GM04504 (cell line): Measurements from ENCODE around the gene TMX3.

ENCODE experiments used
- DNase-seq: peaks from one replicate; pipeline ENCODE4 v3.0.0-alpha.2; 2012; ENCODE audit warnings: low read depth

Gene TMX3

GRCh38 chr18:68714712-68715496, at the start of gene TMX3:
Gene TMX3, minus strand, starts transcription at chr18:68715108. Its CDS starts 127 bp downstream, at chr18:68714981.
- DNase-seq = peak; percentile 78

DNA sequence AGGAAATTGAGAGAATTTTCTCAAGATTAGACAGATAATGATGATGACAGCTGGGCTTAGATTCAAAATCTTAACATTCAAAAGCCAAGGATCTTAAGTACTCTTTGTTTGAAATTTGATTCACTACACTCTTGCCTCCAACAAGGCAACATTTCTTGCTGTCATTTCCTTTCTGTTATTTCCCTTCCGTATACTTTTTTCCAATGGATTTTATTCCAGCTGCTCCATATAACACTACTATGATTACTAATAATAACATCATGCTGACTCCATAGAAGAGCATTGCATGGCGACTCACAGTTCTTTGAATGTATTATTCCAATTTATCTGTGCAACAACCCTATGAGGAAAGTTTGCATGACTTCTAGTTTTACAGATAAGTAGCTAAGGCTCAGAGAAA, 49.1 kb upstream of the TMX3 start:
- no peak for DNase-seq

DNA sequence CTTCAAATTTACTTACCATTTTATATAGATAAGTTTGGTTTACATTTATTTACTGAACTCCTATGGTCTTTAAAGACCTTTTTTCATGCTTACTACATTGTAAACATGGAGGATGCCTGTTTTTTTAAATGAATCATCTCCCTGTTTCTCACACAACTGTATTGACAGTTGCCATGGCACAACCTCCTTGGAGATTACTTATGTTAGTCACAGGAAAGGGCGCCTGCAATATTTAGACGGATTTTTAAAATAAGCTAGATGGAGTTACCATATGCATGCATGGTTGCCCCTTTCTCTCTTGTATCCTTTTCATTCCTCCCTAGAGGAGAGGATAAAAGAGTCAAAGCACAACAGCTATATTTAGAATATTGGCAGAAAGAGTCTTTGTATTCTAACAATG, 48.2 kb upstream of the TMX3 start:
- DNase-seq = no peak

DNA sequence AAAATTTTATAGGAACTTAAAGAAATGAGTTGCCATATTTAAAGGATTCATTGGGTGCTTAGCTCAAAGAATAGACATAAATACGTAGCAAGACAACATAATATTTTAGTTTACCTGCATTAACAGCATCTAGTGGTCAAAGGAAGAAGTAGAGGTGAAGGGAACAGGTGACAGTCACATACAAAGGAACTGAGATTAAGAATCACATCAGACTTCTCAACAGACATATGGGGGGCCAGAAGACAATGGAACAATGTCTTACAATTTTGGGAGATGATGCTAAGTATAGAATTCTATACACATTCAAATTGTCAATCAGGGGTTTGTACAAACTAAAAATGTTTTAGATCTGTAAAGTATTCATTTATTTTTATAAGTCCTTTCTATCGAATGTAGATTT, 44.4 kb upstream of the TMX3 start:
- no peak for DNase-seq

DNA sequence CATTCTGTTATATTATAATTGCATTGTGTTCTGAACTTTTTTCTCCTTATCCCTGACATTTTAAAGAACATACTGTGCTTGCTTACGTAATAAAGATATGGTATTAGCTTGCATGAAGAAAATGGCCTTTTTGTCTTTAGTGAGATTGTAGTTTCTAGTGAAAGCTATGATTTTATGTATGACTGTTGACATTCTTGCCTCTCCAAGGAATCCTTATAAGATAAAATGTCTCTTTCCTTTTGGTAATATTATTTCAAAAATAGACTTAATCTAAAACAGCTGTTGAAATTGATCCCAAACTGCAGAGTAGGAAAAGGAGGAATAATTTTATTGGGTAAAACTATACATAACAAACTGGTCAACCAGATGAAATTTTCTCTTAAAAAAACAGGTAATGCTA, 42.2 kb upstream of the TMX3 start:
- no peak for DNase-seq

DNA sequence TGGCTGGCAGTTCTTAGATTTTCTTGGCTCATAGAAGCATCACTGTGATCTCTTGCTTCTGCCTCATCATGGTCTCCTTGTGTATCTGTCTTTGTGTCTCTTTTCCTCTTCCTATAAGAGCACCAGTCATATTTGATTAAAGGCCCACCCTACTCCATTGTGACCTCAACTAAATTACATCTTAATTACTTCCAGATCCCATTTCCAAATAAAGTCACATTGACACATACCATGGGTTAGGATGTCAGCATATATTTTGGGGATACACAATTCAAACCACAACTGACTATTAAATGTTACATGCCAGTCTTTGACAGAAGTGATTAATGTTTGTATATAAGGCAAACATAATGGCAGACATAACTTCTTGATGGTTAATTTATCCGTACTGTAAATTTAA, 27.3 kb upstream of the TMX3 start:
- DNase-seq = peak; percentile 66

- no peak for DNase-seq
Measured at GRCh38 chr18:68740966-68741365, 26.1 kb upstream of the TMX3 start.

DNA sequence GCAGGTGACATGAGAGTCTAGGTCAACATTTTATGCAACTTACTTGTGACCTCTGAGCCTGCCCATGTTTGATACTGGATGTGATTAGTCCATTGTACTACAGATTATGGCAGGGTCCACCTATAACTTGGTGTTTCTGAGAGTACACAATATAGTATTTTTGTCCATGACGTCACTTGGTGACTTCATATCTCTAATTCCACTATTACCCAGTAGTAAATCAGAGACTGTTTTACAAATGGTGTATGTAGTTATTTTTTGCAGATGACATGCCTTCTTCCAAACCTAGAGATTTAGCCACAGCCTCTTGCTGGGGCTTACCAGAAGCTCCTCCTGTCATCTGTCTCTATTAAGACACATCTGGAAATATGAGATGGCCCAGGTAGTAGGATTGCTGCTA, 24.6 kb upstream of the TMX3 start:
- no peak for DNase-seq

GRCh38 chr18:68738564-68738963, 23.7 kb upstream of the TMX3 start:
- no peak for DNase-seq

DNA sequence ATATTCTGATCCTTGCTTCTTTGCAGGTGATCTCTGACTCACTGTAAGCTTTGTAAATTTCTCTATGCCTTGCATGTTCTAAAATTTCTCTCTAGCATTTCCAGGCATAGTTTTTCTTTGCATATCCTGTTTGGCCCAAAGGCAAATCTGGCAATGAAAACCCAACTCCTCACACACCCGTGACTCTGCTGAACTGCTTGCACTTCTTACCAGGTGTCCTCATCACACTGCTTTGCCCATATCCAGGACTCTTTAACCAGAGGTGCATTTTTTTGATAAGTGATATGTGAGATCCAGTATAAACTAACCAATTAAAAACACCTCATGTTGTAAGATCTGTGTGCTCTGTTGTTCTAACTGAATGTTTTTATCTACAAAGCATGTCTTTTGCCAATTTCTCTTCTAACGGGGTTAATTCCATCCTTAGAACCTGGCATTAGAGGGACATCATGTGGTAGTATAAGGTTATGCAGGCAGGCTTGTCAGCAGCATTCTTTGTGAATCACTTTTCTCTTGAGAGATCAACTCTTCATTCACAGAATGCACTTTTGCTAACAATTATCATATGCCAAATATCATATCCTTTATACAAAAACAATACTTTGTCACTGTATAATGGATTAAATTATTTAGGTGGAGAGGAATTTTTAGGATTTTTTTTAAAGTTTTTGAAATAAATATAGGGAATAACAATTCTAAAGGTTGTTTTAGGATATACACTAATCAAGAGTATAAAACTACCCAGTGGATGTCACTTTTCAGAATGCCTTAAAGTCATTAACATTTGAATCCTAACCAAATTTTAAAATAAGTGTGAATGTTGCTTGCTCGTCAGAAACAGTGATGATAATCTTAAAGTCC, 20.8 kb upstream of the TMX3 start:
- peak; percentile 54 for DNase-seq

- peak; percentile 57 for DNase-seq
Measured at GRCh38 chr18:68734308-68734707, 19.4 kb upstream of the TMX3 start.

GRCh38 chr18:68733707-68734106, 18.8 kb upstream of the TMX3 start:
- no peak for DNase-seq

DNA sequence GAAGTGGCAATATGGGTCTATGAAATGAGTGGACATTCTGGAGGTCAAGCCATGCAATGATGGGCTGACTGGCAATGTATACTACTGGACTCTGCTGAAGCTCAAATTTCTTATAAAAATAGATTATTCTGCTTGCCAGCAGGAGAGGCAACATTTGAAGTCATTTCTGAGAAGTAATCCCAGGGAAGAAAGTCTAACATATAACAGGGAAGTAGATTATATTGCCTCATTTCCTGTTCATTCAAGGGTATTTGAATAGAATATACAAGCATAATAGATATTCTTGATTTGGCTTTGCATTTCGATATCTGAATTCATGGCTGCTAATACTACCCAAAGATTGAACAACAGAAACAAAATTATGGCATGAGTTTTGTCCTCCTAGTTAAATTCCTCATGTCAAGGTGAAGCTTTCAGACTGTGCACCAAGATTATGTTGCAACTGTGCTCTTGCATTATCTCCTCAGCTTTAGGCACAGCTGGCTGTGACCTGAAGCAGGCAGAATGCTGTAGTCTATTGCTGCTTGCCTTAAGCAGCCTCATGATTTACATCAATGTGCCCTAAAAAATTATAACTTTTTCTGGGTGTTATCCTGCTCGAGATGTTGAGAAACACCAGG, 13.3 kb upstream of the TMX3 start:
- DNase-seq = no peak

DNA sequence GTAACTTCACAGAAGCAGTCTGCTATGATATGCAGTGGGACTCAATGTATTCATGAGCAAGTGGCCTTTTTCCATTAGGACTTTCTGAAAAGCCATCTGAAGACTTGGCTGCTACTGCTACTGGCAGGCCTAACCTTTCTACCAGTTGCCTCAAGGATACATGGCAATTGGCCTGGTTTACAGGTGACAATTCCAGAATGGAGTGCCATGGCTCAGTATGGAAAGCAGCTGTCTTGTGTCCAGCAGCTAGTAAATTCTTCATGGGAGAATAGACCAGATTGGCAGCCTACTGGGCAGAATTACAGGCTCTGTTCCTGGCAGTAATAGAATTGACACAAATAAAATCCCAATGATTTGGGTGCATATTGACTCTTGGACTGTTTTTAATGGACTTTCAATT, 12.6 kb upstream of the TMX3 start:
- no peak for DNase-seq

DNA sequence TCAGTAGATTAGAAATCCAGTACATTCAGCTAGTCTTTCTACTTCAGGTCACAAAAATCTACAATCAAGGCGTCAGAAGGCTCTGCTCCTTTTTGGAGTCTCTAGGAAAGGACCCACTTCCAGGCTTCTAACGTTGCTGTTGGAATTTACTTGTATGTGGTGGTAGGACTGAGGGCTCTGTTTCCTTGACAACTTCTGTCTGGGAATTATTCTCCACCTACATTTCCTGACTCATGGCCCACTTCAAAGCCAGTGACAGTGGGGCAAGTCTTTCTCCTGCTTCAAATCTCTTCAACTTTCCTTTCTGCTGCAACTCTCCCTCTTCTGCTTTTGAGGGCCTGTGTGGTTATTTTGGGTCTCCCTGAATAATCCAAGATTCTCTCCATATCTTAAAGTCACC, 10.4 kb upstream of the TMX3 start:
- no peak for DNase-seq

DNA sequence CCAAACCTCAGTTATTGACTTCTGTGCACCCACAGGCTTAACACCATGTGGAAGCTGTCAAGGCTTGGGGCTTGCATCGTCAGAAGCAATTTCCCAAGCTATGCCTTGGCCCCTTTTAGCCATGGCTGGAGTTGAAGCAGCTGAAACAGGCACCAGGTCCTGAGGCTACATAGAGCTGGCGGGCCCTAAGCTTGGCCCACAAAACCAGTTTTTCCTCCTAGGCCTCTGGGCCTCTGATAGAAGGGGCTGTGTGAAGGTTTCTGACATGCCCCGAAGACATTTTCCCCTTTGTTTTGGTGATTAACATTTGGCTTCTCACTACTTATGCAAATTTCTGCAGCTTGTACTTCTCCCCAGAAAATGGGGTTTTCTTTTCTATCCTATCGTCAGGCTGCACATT, 9.1 kb upstream of the TMX3 start:
- no peak for DNase-seq

- DNase-seq = no peak
Measured at GRCh38 chr18:68723539-68723938, 8.6 kb upstream of the TMX3 start.

- DNase-seq = no peak
Measured at GRCh38 chr18:68722821-68723220, 7.9 kb upstream of the TMX3 start.

- no peak for DNase-seq
Measured at GRCh38 chr18:68721681-68722583, 7.0 kb upstream of the TMX3 start.

- DNase-seq = no peak
Measured at GRCh38 chr18:68714366-68714711, 569 bp downstream of the TMX3 start.

GRCh38 chr18:68713796-68714195, 1.1 kb downstream of the TMX3 start:
- DNase-seq = no peak

DNA sequence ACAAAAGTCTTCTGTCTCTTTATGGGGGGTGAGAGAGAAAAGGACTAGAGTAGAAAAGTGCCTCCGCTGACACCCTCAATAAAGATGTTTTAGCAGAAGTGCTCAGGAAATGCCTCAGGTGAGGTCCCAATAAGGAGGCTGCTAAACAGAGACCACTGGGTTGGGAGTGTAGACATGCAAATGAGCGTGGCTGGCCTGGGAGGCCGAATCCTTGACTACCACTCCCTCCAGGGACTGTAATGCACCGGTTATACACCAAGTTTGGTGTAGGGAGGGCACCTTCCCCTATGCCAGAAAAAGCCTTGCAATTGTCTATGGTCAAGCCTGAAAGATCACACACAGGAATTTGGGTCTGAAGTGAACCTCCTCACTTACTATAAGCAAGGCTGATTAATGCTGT, 1.8 kb downstream of the TMX3 start:
- no peak for DNase-seq
